ENCODE data around the gene B3GNT8. TPM values are rescaled to one million over a fixed set of nuclear protein-coding genes. Genes with fewer than 3 reads are reported as not detected.

The B3GNT8 gene
- total RNA-seq, 2 donors from 2014 or later: 3.6 to 9.1 TPM

GRCh38 chr19:41401483-41401882, 25.7 kb downstream of the B3GNT8 start:
- Histone ChIP-seq H3K27me3 (no peaks in the 10 kb centered on the region), H3K36me3 (replicated peaks in 1 of 2; ENCODE audit: insufficient read depth in 1 of 2, low read depth in 2 of 2) (no peaks in the 10 kb centered on the region), H3K27ac (no peak overlapping the region), H3K4me3 (no peak overlapping the region), H3K9me3 (no peaks in the 10 kb centered on the region), H3K4me1 (peaks cover 27% of the 10 kb centered on the region)
- DNase-seq: no peak
- TF ChIP-seq CTCF (IDR thresholded peaks at IDR 0.05) (no peak), POLR2A (IDR thresholded peaks at IDR 0.05) (no peak)
- intact Hi-C loops (cut with DNase I): no loop called here
- no peak for ATAC-seq
- 69 to 78% methylated on average over 4 of the region's 4 CpGs for WGBS, 2 donors

GRCh38 chr19:41399525-41399924, 27.6 kb downstream of the B3GNT8 start:
- Histone ChIP-seq H3K9me3 (no peaks in the 10 kb centered on the region), H3K4me3 (no peak overlapping the region), H3K27ac (no peak overlapping the region), H3K4me1 (peaks cover 33% of the 10 kb centered on the region), H3K27me3 (no peaks in the 10 kb centered on the region), H3K36me3 (replicated peaks in 1 of 2; ENCODE audit: insufficient read depth in 1 of 2, low read depth in 2 of 2) (no peaks in the 10 kb centered on the region)
- DNase-seq (no peak), ATAC-seq (no peak)
- intact Hi-C loops (cut with DNase I): no loop called here
- TF ChIP-seq POLR2A (IDR thresholded peaks at IDR 0.05): no peak
- no peak for TF ChIP-seq CTCF (IDR thresholded peaks at IDR 0.05)
- WGBS, 2 donors: 87 to 100% methylated on average over 2 of the region's 2 CpGs

GRCh38 chr19:41399091-41399490, 28.1 kb downstream of the B3GNT8 start:
- Histone ChIP-seq H3K27me3 (no peaks in the 10 kb centered on the region), H3K4me3 (no peak overlapping the region), H3K9me3 (no peaks in the 10 kb centered on the region), H3K4me1 (peaks cover 33% of the 10 kb centered on the region), H3K27ac (no peak overlapping the region), H3K36me3 (replicated peaks in 1 of 2; ENCODE audit: insufficient read depth in 1 of 2, low read depth in 2 of 2) (no peaks in the 10 kb centered on the region)
- WGBS, 2 donors: 46 to 51% methylated on average over 3 of the region's 3 CpGs
- TF ChIP-seq CTCF (IDR thresholded peaks at IDR 0.05) (no peak), POLR2A (IDR thresholded peaks at IDR 0.05) (no peak)
- intact Hi-C loops (cut with DNase I): no loop called here
- no peak for DNase-seq
- ATAC-seq: no peak

GRCh38 chr19:41398598-41398997, 28.6 kb downstream of the B3GNT8 start:
- intact Hi-C loops (cut with DNase I): no loop called here
- 9 to 30% methylated on average over 3 of the region's 3 CpGs for WGBS, 2 donors
- H3K4me3 ChIP-seq: peak overlapping the region; percentile 96 to 97
- H3K4me1 ChIP-seq: peaks cover 32% of the 10 kb centered on the region
- ATAC-seq (no peak), DNase-seq (no peak)
- H3K36me3 ChIP-seq (replicated peaks in 1 of 2; ENCODE audit: insufficient read depth in 1 of 2, low read depth in 2 of 2): no peaks in the 10 kb centered on the region
- TF ChIP-seq POLR2A (IDR thresholded peaks at IDR 0.05): no peak
- no peak for TF ChIP-seq CTCF (IDR thresholded peaks at IDR 0.05)
- H3K27me3 ChIP-seq: no peaks in the 10 kb centered on the region
- no peaks in the 10 kb centered on the region for H3K9me3 ChIP-seq
- no peak overlapping the region for H3K27ac ChIP-seq

GRCh38 chr19:41398050-41398418, 29.1 kb downstream of the B3GNT8 start:
- 0% methylated on average over 5 of the region's 5 CpGs for WGBS, 2 donors
- H3K4me1 ChIP-seq: peaks cover 27% of the 10 kb centered on the region
- no peaks in the 10 kb centered on the region for H3K27me3 ChIP-seq
- no peaks in the 10 kb centered on the region for H3K36me3 ChIP-seq (replicated peaks in 1 of 2; ENCODE audit: insufficient read depth in 1 of 2, low read depth in 2 of 2)
- ATAC-seq (no peak), DNase-seq (no peak)
- intact Hi-C loops (cut with DNase I): no loop called here
- TF ChIP-seq POLR2A (IDR thresholded peaks at IDR 0.05): no peak
- TF ChIP-seq CTCF (IDR thresholded peaks at IDR 0.05): no peak
- H3K27ac ChIP-seq: peak overlapping the region; percentile 85 to 95 (median 93)
- peak overlapping the region; percentile 96 to 97 for H3K4me3 ChIP-seq
- no peaks in the 10 kb centered on the region for H3K9me3 ChIP-seq

Measured in body of pancreas (tissue), 4 donors.